GM12865 (cell line): ENCODE data around the gene RABGAP1L.
A peak's percentile ranks its signal among the peaks of the same experiment; 100 is the strongest.

Experiments used
- DNase-seq: peaks from one replicate; pipeline ENCODE4 v3.0.0; 2010; ENCODE audit warnings: low read depth
- H3K4me3 ChIP-seq: 2 replicates; pipeline ENCODE4 v1.5.1; 2011; ENCODE audit warnings: mild to moderate bottlenecking, low read depth, low read length, control low read depth
- TF ChIP-seq, protein P1 (sequence below): IDR thresholded peaks from 2 replicates; pipeline ENCODE4 v1.5.1; 2011; ENCODE audit warnings: low read length, control low read depth, low read depth, inconsistent platforms; ENCODE audit not compliant: insufficient read depth; ENCODE audit errors: missing control alignments

The RABGAP1L gene

DNA sequence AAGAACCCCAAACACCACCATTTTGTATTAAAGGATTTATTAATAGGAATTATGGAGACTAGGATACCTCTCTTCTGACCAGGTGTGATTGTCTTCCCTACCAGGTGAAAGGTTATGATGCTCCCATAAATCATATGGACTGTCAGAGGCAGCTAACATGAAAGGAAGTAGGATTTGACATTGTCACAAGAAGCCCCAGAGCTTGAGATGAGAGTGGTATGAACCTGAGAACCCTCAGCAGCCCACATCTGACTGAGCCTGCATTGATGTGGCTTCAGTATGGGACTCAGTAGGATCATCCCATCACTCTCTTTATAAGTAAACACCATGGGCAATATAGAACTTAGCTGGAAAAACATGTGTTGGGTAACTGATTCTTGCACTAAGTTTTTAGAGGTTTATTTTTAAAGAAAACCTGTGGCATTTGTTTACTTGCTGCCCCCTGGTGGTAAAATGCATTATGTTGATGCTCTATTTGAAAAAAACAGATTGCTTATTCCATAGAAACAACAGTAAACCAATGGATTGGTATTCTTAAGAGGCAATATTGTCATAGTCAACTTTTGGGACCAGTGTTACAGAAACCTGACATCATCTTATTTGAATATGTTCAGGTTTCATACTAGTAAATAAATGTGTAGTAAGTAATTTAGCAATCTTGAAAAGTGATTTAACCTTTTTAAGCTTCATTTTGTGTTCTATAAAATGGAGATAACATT is 823.8 kb downstream of the RABGAP1L start:
- TF ChIP-seq, protein P1, sequence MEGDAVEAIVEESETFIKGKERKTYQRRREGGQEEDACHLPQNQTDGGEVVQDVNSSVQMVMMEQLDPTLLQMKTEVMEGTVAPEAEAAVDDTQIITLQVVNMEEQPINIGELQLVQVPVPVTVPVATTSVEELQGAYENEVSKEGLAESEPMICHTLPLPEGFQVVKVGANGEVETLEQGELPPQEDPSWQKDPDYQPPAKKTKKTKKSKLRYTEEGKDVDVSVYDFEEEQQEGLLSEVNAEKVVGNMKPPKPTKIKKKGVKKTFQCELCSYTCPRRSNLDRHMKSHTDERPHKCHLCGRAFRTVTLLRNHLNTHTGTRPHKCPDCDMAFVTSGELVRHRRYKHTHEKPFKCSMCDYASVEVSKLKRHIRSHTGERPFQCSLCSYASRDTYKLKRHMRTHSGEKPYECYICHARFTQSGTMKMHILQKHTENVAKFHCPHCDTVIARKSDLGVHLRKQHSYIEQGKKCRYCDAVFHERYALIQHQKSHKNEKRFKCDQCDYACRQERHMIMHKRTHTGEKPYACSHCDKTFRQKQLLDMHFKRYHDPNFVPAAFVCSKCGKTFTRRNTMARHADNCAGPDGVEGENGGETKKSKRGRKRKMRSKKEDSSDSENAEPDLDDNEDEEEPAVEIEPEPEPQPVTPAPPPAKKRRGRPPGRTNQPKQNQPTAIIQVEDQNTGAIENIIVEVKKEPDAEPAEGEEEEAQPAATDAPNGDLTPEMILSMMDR, result peak; percentile 33
- peak; percentile 61 for DNase-seq
- H3K4me3 ChIP-seq, result no peak overlapping the region

DNA sequence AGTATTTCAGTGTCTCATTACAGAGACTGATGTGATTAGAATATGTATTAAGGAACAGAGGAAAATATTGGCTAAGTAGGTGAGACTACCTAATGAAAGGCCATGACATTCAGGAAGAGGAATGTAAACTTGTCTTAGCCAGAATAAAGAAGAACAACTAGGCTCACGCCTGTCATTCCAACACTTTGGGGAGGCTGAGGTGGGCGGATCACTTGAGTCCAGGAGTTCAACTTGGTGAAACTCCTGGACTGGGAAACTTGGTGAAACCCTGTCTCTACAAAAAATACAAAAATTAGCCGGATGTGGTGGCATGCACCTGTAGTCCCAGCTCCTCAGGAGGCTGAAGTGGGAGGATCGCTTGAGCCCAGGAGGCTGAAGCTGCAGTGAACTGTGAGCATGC is 825.6 kb downstream of the RABGAP1L start:
- no peak overlapping the region for H3K4me3 ChIP-seq
- no peak for DNase-seq
- TF ChIP-seq, protein P1, result no peak

DNA sequence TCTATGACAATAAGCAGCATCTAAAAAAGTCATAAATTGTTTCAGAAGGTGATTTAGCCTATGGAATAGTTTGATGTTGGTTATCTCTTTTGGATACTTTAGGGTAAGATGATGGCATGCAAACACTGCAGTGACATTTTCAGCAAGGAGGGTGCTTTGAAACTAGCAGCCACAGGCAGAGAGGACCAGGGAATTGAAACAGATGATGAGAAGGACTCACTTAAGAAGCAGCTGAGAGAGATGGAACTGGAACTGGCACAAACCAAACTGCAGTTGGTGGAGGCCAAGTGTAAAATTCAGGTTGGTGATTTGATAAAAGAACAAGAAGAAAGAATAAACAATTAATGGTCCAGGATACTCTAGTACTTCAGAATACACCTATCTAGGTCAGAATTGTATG is 829.2 kb downstream of the RABGAP1L start:
- no peak overlapping the region for H3K4me3 ChIP-seq
- peak; percentile 59 for DNase-seq
- TF ChIP-seq, protein P1, result no peak

DNA sequence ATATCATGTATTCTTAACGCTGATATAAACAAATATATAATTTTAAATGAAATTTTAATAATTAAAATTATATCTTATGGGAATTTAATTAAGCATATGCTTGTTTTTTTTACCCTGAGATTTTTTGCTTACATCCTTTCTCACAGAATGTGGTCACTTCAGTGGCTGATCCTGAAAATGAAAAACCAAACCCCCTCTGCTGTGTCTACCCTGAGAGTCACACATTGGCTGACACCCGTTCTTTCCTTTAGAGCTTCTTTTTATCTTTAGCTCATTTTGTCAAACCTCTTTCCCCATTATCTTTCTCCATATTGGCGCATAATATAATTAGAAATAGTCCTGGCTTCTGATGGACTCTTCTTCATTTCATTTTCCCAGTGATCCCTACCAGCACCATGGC is 829.7 kb downstream of the RABGAP1L start:
- TF ChIP-seq, protein P1, result no peak
- H3K4me3 ChIP-seq, result peak overlapping the region; percentile 14; the same call in 1 of the 2 replicates
- peak; percentile 62 for DNase-seq

DNA sequence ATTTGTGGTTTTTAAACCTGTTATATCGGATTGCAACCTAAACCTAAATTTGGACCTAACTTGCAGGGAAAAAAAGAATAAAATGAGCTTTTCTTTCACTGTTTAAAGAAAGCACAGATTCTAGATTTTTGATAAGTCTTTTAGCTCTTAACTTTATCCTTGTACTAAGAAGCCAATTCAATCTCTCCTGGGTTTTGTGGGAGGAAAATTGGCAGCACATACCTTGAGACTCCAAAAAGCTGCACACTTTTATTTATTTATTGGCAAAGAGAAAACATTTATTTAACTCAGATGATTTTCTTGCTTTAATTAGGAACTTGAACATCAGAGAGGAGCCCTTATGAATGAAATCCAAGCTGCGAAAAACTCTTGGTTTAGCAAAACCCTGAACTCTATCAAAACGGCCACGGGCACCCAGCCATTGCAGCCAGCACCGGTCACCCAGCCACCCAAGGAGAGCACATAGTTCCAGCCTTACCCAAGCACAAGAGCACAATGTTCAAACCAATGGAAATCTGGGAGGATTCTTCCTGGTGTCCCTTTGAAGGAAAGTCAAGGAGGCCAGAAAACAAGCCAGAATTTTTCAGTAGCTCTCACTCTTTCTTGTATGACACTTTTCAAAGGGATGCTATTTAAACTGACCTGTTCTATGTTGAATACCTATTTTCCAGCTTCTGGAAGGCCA is 830.4 kb downstream of the RABGAP1L start:
- TF ChIP-seq, protein P1, result no peak
- DNase-seq, result no peak
- peak overlapping the region; percentile 61 for H3K4me3 ChIP-seq

DNA sequence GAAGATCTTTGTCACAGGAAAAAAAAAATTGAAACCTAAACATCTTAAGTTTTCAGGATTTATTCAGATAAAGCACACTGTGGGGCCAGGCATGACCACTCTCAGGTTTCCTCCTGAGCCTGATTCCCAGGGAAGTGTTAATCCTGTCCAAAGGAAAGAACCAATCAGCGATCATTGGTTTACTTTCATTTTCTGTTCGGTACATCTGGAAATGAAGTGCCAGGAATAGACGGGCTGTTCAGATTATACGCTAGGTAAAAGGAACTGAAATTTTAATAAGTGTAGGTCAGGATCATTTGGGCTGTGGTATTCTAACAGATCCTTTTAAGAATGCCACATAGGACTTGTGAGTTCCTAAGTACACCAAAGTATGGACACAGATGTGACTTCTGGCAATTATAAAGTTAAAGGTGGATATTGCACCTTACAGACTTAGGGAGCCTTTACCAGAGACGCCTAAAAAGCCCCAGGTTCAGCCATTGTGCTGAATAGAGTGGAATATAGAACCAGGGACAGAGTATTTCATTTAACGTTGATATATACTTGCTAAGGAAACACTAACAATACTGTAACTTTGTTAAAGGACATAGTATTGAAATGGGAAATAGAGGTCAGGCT is 831.2 kb downstream of the RABGAP1L start:
- H3K4me3 ChIP-seq, result peak overlapping the region; percentile 61
- TF ChIP-seq, protein P1, result no peak
- DNase-seq, result peak; percentile 48
